ENCODE measurements around the gene TCEA3. TPM values are rescaled to one million over a fixed set of nuclear protein-coding genes. Genes with fewer than 3 reads are reported as not detected.
A peak's percentile ranks its signal among the peaks of the same experiment; 100 is the strongest.

Gene TCEA3
- total and polyA plus RNA-seq, 9 donors, result 42.0 to 153 (median 73.8) TPM

DNA sequence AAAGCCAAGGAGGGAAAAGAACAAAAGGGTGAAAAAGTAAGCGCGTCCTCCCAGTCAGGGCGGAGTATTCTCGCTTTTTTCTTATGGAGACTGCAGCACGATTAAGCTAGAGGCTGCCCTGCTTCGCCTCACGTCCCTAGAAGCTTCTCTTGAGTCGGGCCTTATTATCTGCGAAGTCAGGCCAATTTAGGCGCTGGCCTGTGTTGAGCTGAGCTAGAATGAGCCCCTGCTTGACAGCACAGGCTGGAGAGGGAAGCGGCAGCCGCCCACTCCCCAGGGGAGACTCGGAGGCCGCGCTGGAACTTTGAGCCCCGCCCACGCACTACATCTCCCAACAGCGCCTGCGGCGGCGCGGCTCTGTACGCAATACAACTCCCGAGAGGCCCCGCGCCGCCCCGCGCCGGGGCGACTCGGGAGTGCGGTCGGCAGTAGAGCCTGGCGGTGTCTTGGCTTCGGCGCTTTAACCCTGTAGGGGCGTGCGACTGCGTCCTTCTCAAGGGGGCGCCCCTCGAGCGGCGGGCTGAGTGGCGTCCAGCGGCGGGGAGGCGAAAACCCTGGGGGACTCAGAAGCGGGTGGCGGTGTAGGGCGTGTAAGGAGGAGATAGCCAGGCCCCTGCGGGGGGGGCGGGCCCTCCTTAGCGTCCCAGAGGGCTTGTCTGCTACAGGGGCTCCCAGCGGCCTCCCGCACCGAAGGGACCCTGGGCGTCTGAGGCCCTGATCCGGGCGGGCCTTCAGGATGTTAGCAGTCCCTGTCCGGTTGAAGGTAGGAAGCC is 55.8 kb downstream of the TCEA3 start:
- peak overlapping the region; percentile 94 to 97 for H3K27ac ChIP-seq
- H3K4me3 ChIP-seq, result peak overlapping the region; percentile 94
- TF ChIP-seq, protein P1, sequence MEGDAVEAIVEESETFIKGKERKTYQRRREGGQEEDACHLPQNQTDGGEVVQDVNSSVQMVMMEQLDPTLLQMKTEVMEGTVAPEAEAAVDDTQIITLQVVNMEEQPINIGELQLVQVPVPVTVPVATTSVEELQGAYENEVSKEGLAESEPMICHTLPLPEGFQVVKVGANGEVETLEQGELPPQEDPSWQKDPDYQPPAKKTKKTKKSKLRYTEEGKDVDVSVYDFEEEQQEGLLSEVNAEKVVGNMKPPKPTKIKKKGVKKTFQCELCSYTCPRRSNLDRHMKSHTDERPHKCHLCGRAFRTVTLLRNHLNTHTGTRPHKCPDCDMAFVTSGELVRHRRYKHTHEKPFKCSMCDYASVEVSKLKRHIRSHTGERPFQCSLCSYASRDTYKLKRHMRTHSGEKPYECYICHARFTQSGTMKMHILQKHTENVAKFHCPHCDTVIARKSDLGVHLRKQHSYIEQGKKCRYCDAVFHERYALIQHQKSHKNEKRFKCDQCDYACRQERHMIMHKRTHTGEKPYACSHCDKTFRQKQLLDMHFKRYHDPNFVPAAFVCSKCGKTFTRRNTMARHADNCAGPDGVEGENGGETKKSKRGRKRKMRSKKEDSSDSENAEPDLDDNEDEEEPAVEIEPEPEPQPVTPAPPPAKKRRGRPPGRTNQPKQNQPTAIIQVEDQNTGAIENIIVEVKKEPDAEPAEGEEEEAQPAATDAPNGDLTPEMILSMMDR (IDR thresholded peaks at IDR 0.05), result peak in 2 of 3 donors; percentile 45 to 49
- peak; percentile 53 for TF ChIP-seq EP300 (IDR thresholded peaks at IDR 0.05)
- TF ChIP-seq POLR2A (IDR thresholded peaks at IDR 0.05), result peak; percentile 97
- H3K9me3 ChIP-seq, result peaks cover 0 to 4% of the 10 kb centered on the region in 2 donors
- DNase-seq, result peak; percentile 89 to 93 (median 90)
- intact Hi-C loops (cut with DNase I), result no loop called here
- H3K27me3 ChIP-seq, result no peaks in the 10 kb centered on the region
- peaks cover 15% of the 10 kb centered on the region for H3K4me1 ChIP-seq (ENCODE audit: insufficient read depth)
- WGBS, 3 donors, result 0 to 1% (median 0%) methylated on average over 39 to 61 of the region's 61 CpGs
- no peaks in the 10 kb centered on the region for H3K36me3 ChIP-seq

DNA sequence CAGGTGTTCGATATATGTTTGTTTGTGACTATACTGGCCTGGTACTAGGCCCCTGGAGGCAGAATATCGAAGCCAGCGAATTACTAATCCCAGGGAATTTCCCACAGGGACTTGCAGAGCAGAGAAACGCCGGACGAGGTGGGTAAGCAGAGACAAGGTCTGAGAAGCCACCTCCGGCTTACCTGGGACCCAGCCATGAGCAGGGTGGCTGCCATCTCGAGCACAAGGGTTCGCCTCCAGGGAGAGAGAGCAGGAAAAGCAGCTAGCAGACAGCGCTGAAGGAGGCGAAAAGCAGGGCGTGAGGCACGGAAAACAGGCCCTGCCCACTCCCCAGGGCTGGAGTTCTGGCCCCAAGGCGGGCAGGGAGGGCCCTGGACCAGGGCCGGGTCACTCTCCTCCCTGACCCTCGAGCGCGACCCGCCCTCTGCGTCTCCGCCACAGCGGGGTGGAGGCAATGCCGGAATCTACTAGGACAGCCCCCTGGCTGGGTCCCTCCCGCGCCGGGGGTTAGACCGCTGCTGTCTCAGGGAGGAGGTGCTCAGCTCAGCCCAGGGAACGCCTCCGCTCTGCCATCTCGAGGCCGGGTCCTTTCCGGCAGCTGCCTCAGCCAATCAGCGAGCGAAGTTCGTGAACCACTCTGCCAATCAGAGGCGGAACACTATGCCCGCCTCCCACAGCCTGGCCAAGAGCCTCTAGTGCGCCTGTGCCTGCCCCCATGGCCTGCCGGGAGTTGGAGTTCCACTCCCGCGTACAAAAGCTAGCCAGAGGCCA is 56.6 kb downstream of the TCEA3 start:
- Histone ChIP-seq H3K9me3 (peaks cover 0 to 10% of the 10 kb centered on the region in 2 donors), H3K4me1 (ENCODE audit: insufficient read depth) (peaks cover 15% of the 10 kb centered on the region), H3K27me3 (no peaks in the 10 kb centered on the region), H3K27ac (peak overlapping the region; percentile 94 to 97), H3K36me3 (no peaks in the 10 kb centered on the region), H3K4me3 (peak overlapping the region; percentile 94)
- WGBS, 3 donors, result 2 to 5% (median 3%) methylated on average over 29 to 41 of the region's 41 CpGs
- intact Hi-C loops (cut with DNase I), result no loop called here
- no peak for TF ChIP-seq EP300 (IDR thresholded peaks at IDR 0.05)
- TF ChIP-seq, protein P1 (IDR thresholded peaks at IDR 0.05), result no peak
- TF ChIP-seq POLR2A (IDR thresholded peaks at IDR 0.05), result peak; percentile 40
- peak; percentile 97 to 98 (median 98) for DNase-seq

DNA sequence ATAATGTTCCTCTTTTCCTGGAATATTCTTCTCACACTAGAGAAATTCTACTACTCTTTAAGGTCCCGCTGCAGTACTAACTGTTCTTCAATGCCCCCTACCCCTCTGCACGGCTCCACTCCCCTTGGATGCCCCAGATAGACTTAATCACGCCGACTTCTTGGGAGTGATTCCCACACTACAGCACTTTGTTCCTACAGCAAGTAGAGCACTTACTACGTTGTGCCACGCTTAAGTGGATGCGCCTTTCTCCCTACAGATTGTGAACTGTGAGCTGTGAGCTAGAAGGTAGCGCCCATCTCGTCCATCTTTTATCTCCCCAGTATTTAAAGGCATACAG is 57.1 kb downstream of the TCEA3 start:
- H3K4me1 ChIP-seq (ENCODE audit: insufficient read depth), result peaks cover 15% of the 10 kb centered on the region
- H3K9me3 ChIP-seq, result peaks cover 0 to 16% of the 10 kb centered on the region in 2 donors
- peaks cover 4% of the 10 kb centered on the region for H3K36me3 ChIP-seq
- peak overlapping the region; percentile 94 for H3K4me3 ChIP-seq
- no peaks in the 10 kb centered on the region for H3K27me3 ChIP-seq
- peak in 1 of 5 donors; percentile 25 for DNase-seq
- intact Hi-C loops (cut with DNase I), result no loop called here
- TF ChIP-seq, protein P1 (IDR thresholded peaks at IDR 0.05), result no peak
- WGBS, 3 donors, result 60 to 62% (median 62%) methylated on average over 9 of the region's 9 CpGs
- H3K27ac ChIP-seq, result peak overlapping the region in 1 of 2 donors; percentile 94

DNA sequence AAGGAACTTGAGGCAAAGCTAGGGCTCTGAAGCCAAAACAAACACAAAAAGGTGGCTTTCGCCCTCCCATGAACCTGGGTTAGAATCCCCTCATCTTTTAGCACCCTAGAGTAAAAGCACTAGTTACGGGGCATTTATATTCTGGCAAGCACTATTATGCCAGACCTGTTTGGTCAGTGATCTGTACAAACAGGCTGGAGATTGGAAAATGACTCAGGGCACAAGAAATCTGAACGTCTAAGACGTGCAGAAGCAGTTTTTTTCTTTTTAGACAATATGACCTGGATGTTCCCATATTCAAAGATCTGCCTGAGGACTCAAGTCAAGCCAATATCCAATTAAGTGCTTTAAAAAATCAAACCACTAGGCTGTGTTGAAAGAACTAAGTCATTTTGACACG is 58.0 kb downstream of the TCEA3 start:
- H3K4me3 ChIP-seq, result no peak overlapping the region
- peaks cover 7% of the 10 kb centered on the region for H3K36me3 ChIP-seq
- no peak overlapping the region for H3K27ac ChIP-seq
- no peak for DNase-seq
- H3K9me3 ChIP-seq, result peaks cover 3 to 22% of the 10 kb centered on the region in 2 donors
- H3K27me3 ChIP-seq, result no peaks in the 10 kb centered on the region
- H3K4me1 ChIP-seq (ENCODE audit: insufficient read depth), result peaks cover 9% of the 10 kb centered on the region
- WGBS, 3 donors, result 77 to 85% (median 85%) methylated on average over 5 of the region's 5 CpGs
- TF ChIP-seq, protein P1 (IDR thresholded peaks at IDR 0.05), result no peak
- TF ChIP-seq POLR2A (IDR thresholded peaks at IDR 0.05) (no peak), EP300 (IDR thresholded peaks at IDR 0.05) (no peak)
- intact Hi-C loops (cut with DNase I), result no loop called here

Measured in ovary (tissue), 9 donors.